ENCODE measurements around the gene TIAM2. TPM values are rescaled to one million over a fixed set of nuclear protein-coding genes. Genes with fewer than 3 reads are reported as not detected.
"Not testable (repeated sequence)": the region's sequence is repeated elsewhere in the genome, so short reads cannot be mapped to it uniquely, and the experiment has no call there.

TIAM2 gene
- total and polyA plus RNA-seq, 9 of the 15 experiments (the other 6 are each of a cell fraction or from before 2014, with no cell fraction given) = 0.73 to 6.5 (median 4.3) TPM

DNA sequence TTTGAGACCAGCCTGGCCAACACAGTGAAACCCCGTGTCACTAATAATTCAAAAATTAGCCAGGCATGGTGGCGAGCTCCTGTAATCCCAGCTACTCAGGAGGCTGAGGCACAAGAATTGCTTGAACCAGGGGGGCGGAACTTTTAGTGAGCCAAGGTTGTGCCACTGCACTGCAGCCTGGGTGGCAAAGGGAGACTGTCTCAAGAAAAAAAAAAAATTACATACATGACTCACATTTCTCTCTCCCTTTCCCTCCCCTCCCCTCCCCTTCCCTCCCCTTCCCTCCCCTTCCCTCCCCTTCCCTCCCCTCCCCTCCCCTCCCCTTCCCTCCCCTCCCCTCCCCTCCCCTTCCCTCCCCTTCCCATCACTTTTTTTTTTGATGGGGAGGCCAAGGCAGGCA lies 23.3 kb downstream of the TIAM2 start:
- H2AFZ ChIP-seq (ENCODE audit: low read depth, low read length); H3K79me2 ChIP-seq (ENCODE audit: control insufficient read depth, insufficient read depth, low read length); H3K4me3 ChIP-seq; CTCF ChIA-PET (ENCODE audit: low intra/inter-chr PET ratio); H3K4me1 ChIP-seq (replicated peaks in 1 of 2; ENCODE audit: control insufficient read depth in 2 of 2, insufficient read depth in 2 of 2, low read length in 2 of 2); ATAC-seq; DNase-seq (ENCODE audit: extremely low read depth in 1 of 4, low spot score in 3 of 4); H3K4me2 ChIP-seq (ENCODE audit: insufficient read depth, low read length); in situ Hi-C loops (cut with MboI); H3K9ac ChIP-seq (ENCODE audit: insufficient read depth in 1 of 2, low read depth in 2 of 2, low read length in 2 of 2); intact Hi-C loops (cut with micrococcal nuclease); H3K9me3 ChIP-seq (replicated peaks; ENCODE audit: control insufficient read depth, insufficient read depth, low read depth, low read length); BruUV-seq (replicated peaks); H3K27ac ChIP-seq (ENCODE audit: extremely low read depth, low read depth, low read length); H4K20me1 ChIP-seq (replicated peaks; ENCODE audit: control insufficient read depth, insufficient read depth, low read length); FAIRE-seq; H3K36me3 ChIP-seq (ENCODE audit: control insufficient read depth, insufficient read depth, low read length); H3K9me1 ChIP-seq (ENCODE audit: control insufficient read depth, insufficient read depth, low read length): not testable (repeated sequence)
- POLR2A ChIA-PET = interaction anchor here (0.6 kb wide), 2 partner anchors 27 to 130 kb away, joined by 3 read pairs; no protein-coding TSS in a partner anchor
- WGBS (ENCODE audit: insufficient coverage, low coverage, missing lambda C conversion rate) = 2% methylated on average over 3 of the region's 3 CpGs
- peak; percentile 28 for TF ChIP-seq HNRNPK (IDR thresholded peaks at IDR 0.05; ENCODE audit: low read depth, low read length, poor library complexity, severe bottlenecking)
- peaks cover 23 to 40% of the 10 kb centered on the region in 2 experiments for H3K27me3 ChIP-seq (ENCODE audit: control insufficient read depth in 2 of 2, insufficient read depth in 2 of 2, low read length in 2 of 2)

DNA sequence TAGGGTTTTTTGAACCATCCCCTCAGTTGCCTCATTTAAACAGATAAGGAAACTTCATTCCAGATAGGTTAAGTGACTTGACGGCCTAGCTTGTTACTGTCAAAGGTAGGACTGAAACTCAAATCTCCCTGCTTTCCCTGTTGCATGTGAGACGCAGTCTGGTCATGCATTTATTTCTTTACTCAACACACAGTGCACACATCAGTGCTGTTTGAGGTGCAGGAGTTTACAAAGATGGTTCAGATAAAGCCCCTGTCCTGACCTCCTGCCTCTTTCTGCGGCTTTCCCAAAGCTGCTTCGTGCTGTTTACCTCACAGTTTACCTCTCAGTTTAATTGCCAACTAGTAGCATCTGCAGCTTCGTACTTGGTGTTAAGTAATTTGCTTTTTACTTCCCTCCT lies 26.6 kb downstream of the TIAM2 start:
- ATAC-seq (no peak), FAIRE-seq (peak; percentile 60), DNase-seq (ENCODE audit: extremely low read depth in 1 of 4, low spot score in 3 of 4) (no peak)
- H3K9ac ChIP-seq (ENCODE audit: insufficient read depth in 1 of 2, low read depth in 2 of 2, low read length in 2 of 2) = no peak overlapping the region
- TF ChIP-seq NR1H2 (CRISPR knock-in tag; IDR thresholded peaks at IDR 0.05) = no peak
- no peak overlapping the region for H3K4me2 ChIP-seq (ENCODE audit: insufficient read depth, low read length)
- no peaks in the 10 kb centered on the region for H3K9me1 ChIP-seq (ENCODE audit: control insufficient read depth, insufficient read depth, low read length)
- H3K27me3 ChIP-seq (ENCODE audit: control insufficient read depth in 2 of 2, insufficient read depth in 2 of 2, low read length in 2 of 2) = peaks cover 28 to 48% of the 10 kb centered on the region in 2 experiments
- H3K4me1 ChIP-seq (replicated peaks in 1 of 2; ENCODE audit: control insufficient read depth in 2 of 2, insufficient read depth in 2 of 2, low read length in 2 of 2) = no peaks in the 10 kb centered on the region
- no peak overlapping the region for H3K4me3 ChIP-seq
- in situ Hi-C loops (cut with MboI) = no loop called here
- H3K79me2 ChIP-seq (ENCODE audit: control insufficient read depth, insufficient read depth, low read length) = no peaks in the 10 kb centered on the region
- 0% methylated on average over 5 of the region's 5 CpGs for WGBS (ENCODE audit: insufficient coverage, low coverage, missing lambda C conversion rate)
- ChIA-PET CTCF (ENCODE audit: low intra/inter-chr PET ratio) (no interaction called here), POLR2A (interaction anchor here (0.7 to 1.5 kb wide), 3 partner anchors 10 to 189 kb away, joined by 3 to 6 read pairs (median 3); no protein-coding TSS in a partner anchor)
- H2AFZ ChIP-seq (ENCODE audit: low read depth, low read length) = no peak overlapping the region
- H3K9me3 ChIP-seq (replicated peaks; ENCODE audit: control insufficient read depth, insufficient read depth, low read depth, low read length) = no peaks in the 10 kb centered on the region
- intact Hi-C loops (cut with micrococcal nuclease) = no loop called here
- H4K20me1 ChIP-seq (replicated peaks; ENCODE audit: control insufficient read depth, insufficient read depth, low read length) = no peaks in the 10 kb centered on the region
- no peaks in the 10 kb centered on the region for H3K36me3 ChIP-seq (ENCODE audit: control insufficient read depth, insufficient read depth, low read length)
- no peak overlapping the region for H3K27ac ChIP-seq (ENCODE audit: extremely low read depth, low read depth, low read length)
- BruUV-seq (replicated peaks) = no TSS peak

Data from K562 (cell line).